ENCODE results near the gene SFMBT1. TPM values are rescaled to one million over a fixed set of nuclear protein-coding genes. Genes with fewer than 3 reads are reported as not detected.

Gene SFMBT1
- total RNA-seq, 1 donor from 2014 or later = 9.1 TPM

DNA sequence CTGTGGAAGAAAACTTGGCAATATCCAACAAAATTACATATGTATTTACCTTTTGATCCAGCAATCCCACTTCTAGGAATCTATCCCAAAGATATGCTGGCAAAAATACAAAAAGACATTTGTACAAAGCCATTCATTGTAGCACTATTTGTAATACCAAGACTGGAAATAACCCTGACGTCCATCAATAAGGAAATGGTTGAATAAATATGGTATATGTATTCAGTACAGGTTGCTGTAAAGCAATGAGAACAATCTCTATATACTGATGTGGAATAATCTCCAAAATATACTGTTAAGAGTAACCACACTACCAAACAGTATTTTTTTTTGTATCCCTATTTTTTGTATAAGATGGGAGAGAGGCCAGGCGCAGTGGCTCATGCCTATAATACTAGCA, 83.7 kb downstream of the SFMBT1 start:
- H3K9me3 ChIP-seq = no peaks in the 10 kb centered on the region
- H3K27ac ChIP-seq = no peak overlapping the region
- intact Hi-C loops (cut with DNase I) = no loop called here
- TF ChIP-seq, protein P1, sequence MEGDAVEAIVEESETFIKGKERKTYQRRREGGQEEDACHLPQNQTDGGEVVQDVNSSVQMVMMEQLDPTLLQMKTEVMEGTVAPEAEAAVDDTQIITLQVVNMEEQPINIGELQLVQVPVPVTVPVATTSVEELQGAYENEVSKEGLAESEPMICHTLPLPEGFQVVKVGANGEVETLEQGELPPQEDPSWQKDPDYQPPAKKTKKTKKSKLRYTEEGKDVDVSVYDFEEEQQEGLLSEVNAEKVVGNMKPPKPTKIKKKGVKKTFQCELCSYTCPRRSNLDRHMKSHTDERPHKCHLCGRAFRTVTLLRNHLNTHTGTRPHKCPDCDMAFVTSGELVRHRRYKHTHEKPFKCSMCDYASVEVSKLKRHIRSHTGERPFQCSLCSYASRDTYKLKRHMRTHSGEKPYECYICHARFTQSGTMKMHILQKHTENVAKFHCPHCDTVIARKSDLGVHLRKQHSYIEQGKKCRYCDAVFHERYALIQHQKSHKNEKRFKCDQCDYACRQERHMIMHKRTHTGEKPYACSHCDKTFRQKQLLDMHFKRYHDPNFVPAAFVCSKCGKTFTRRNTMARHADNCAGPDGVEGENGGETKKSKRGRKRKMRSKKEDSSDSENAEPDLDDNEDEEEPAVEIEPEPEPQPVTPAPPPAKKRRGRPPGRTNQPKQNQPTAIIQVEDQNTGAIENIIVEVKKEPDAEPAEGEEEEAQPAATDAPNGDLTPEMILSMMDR (IDR thresholded peaks at IDR 0.05) = no peak
- TF ChIP-seq POLR2AphosphoS5 (IDR thresholded peaks at IDR 0.05; ENCODE audit: insufficient read depth in 1 of 2, low read depth in 1 of 2) (no peak), POLR2A (IDR thresholded peaks at IDR 0.05) (no peak)
- H3K4me3 ChIP-seq = no peak overlapping the region
- no peak for DNase-seq (ENCODE audit: extremely low spot score in 2 of 2)
- H3K4me1 ChIP-seq = no peaks in the 10 kb centered on the region
- H3K36me3 ChIP-seq = no peaks in the 10 kb centered on the region
- no peaks in the 10 kb centered on the region for H3K27me3 ChIP-seq

DNA sequence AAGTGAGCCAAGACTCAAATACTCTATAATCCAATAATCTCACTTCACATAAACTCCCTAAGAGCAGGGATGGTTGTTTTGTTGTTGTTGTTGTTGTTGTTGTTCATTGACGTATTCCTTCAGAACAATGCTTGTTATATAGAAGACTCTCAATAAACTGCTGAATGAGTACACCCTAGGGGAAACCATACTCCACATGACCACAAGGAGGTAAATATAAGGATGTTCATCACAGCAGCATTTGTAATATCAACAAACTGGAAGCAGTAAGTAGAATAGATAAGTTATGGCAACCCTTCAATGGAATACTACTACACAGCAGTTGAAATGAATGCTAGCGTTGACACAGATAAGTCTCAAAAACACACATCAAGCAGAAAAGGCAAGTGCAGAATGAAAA, 86.1 kb downstream of the SFMBT1 start:
- no peak overlapping the region for H3K4me3 ChIP-seq
- no peaks in the 10 kb centered on the region for H3K36me3 ChIP-seq
- DNase-seq (ENCODE audit: extremely low spot score in 2 of 2) = no peak
- no peak for TF ChIP-seq POLR2A (IDR thresholded peaks at IDR 0.05)
- TF ChIP-seq, protein P1 (IDR thresholded peaks at IDR 0.05) = no peak
- TF ChIP-seq POLR2AphosphoS5 (IDR thresholded peaks at IDR 0.05; ENCODE audit: insufficient read depth in 1 of 2, low read depth in 1 of 2) = no peak
- intact Hi-C loops (cut with DNase I) = no loop called here
- H3K27ac ChIP-seq = no peak overlapping the region
- H3K4me1 ChIP-seq = no peaks in the 10 kb centered on the region
- H3K27me3 ChIP-seq = no peaks in the 10 kb centered on the region
- no peaks in the 10 kb centered on the region for H3K9me3 ChIP-seq

- Histone ChIP-seq H3K4me3 (no peak overlapping the region), H3K4me1 (no peaks in the 10 kb centered on the region), H3K9me3 (no peaks in the 10 kb centered on the region), H3K36me3 (no peaks in the 10 kb centered on the region), H3K27ac (no peak overlapping the region), H3K27me3 (no peaks in the 10 kb centered on the region)
- DNase-seq (ENCODE audit: extremely low spot score in 2 of 2) = no peak
- intact Hi-C loops (cut with DNase I) = loop anchor here (10.0 kb wide), 1 partner anchor 195 kb away; no protein-coding TSS in a partner anchor
- TF ChIP-seq POLR2AphosphoS5 (IDR thresholded peaks at IDR 0.05; ENCODE audit: insufficient read depth in 1 of 2, low read depth in 1 of 2) = no peak
- TF ChIP-seq POLR2A (IDR thresholded peaks at IDR 0.05) = no peak
- TF ChIP-seq, protein P1 (IDR thresholded peaks at IDR 0.05) = no peak
These were observed 106.3 kb downstream of the SFMBT1 start for GRCh38 chr3:52939600-52939999.

- H3K9me3 ChIP-seq = no peaks in the 10 kb centered on the region
- intact Hi-C loops (cut with DNase I) = loop anchor here (10.0 kb wide), 1 partner anchor 190 kb away; no protein-coding TSS in a partner anchor
- no peaks in the 10 kb centered on the region for H3K36me3 ChIP-seq
- no peak for TF ChIP-seq POLR2A (IDR thresholded peaks at IDR 0.05)
- no peak for TF ChIP-seq POLR2AphosphoS5 (IDR thresholded peaks at IDR 0.05; ENCODE audit: insufficient read depth in 1 of 2, low read depth in 1 of 2)
- TF ChIP-seq, protein P1 (IDR thresholded peaks at IDR 0.05) = peak in 2 of 3 experiments; percentile 31 to 68
- H3K4me1 ChIP-seq = no peaks in the 10 kb centered on the region
- no peaks in the 10 kb centered on the region for H3K27me3 ChIP-seq
- DNase-seq (ENCODE audit: extremely low spot score in 2 of 2) = no peak
- no peak overlapping the region for H3K4me3 ChIP-seq
- H3K27ac ChIP-seq = no peak overlapping the region
These were observed 111.0 kb downstream of the SFMBT1 start for GRCh38 chr3:52934630-52935530.

DNA sequence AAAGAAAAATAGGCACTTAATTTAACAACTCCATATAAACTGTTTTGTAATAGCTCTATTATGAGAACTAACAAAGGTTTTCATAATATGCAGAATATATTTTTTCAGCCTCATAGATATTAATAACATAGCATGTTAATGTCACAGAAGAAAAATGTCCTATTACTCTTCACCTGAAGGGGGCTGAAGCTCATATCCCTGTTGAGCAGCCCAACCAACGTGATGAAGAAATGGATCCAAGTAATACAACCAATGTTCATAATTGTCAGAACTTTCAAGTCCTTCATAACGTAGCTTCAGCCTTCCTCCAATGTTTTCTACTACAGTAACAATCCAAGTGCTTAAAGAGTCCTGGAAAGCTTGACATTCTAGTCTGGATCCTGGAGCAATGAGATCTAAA, 114.0 kb downstream of the SFMBT1 start:
- DNase-seq (ENCODE audit: extremely low spot score in 2 of 2) = no peak
- H3K27ac ChIP-seq = no peak overlapping the region
- no peaks in the 10 kb centered on the region for H3K4me1 ChIP-seq
- no peaks in the 10 kb centered on the region for H3K27me3 ChIP-seq
- TF ChIP-seq, protein P1 (IDR thresholded peaks at IDR 0.05) = no peak
- TF ChIP-seq POLR2A (IDR thresholded peaks at IDR 0.05) = no peak
- no peak for TF ChIP-seq POLR2AphosphoS5 (IDR thresholded peaks at IDR 0.05; ENCODE audit: insufficient read depth in 1 of 2, low read depth in 1 of 2)
- no peaks in the 10 kb centered on the region for H3K36me3 ChIP-seq
- no peak overlapping the region for H3K4me3 ChIP-seq
- intact Hi-C loops (cut with DNase I) = loop anchor here (10.0 kb wide), 1 partner anchor 187 kb away; no protein-coding TSS in a partner anchor
- no peaks in the 10 kb centered on the region for H3K9me3 ChIP-seq
